Fibroblast of skin of right quadriceps (primary cell): Measurements from ENCODE around the gene KLK15.
"Not testable (repeated sequence)": the region's sequence is repeated elsewhere in the genome, so short reads cannot be mapped to it uniquely, and the experiment has no call there.

Experiments used
- DNase-seq: peaks from one replicate; pipeline ENCODE4 v3.0.0-alpha.2; 2013

KLK15 gene

GRCh38 chr19:50819636-50820035, 13.7 kb downstream of the KLK15 start:
- no peak for DNase-seq

- no peak for DNase-seq
Observed at GRCh38 chr19:50818859-50819472, 14.4 kb downstream of the KLK15 start.

- no peak for DNase-seq
Observed at GRCh38 chr19:50817941-50818858, 15.2 kb downstream of the KLK15 start.

- DNase-seq = no peak
Observed at GRCh38 chr19:50815439-50815838, 17.9 kb downstream of the KLK15 start.

GRCh38 chr19:50814883-50815282, 18.5 kb downstream of the KLK15 start:
- no peak for DNase-seq

GRCh38 chr19:50812474-50812873, 20.9 kb downstream of the KLK15 start:
- DNase-seq = no peak

- not testable (repeated sequence) for DNase-seq
Observed at GRCh38 chr19:50811622-50812238, 21.6 kb downstream of the KLK15 start.

GRCh38 chr19:50808856-50809255, 24.5 kb downstream of the KLK15 start:
- DNase-seq = no peak

GRCh38 chr19:50804420-50805272, 28.7 kb downstream of the KLK15 start:
- DNase-seq = peak; percentile 99

GRCh38 chr19:50803633-50804419, 29.5 kb downstream of the KLK15 start:
- no peak for DNase-seq

GRCh38 chr19:50801107-50801506, 32.3 kb downstream of the KLK15 start:
- no peak for DNase-seq

- no peak for DNase-seq
Observed at GRCh38 chr19:50799547-50799851, 33.9 kb downstream of the KLK15 start.

GRCh38 chr19:50798659-50799546, 34.5 kb downstream of the KLK15 start:
- DNase-seq = no peak

GRCh38 chr19:50797781-50798658, 35.4 kb downstream of the KLK15 start:
- no peak for DNase-seq

- DNase-seq = no peak
Observed at GRCh38 chr19:50797429-50797780, 36.0 kb downstream of the KLK15 start.

- no peak for DNase-seq
Observed at GRCh38 chr19:50796634-50797428, 36.5 kb downstream of the KLK15 start.

GRCh38 chr19:50796128-50796633, 37.2 kb downstream of the KLK15 start:
- DNase-seq = no peak

GRCh38 chr19:50795664-50796073, 37.7 kb downstream of the KLK15 start:
- DNase-seq = no peak
